Stimulated activated naive CD8-positive, alpha-beta T cell treated with anti-CD3 and anti-CD28 coated beads, Interleukin-15, amount 100 ng/mL, for 72 hours (primary cell): Measurements from ENCODE around the gene GALNT13.

ENCODE experiments used
- ATAC-seq: fragments of 150-1000 bp; cut with Tn5 transposase; 2 replicates; pipeline ENCODE4 v1.10.0; 2021; ENCODE audit warnings: mild to moderate bottlenecking, moderate library complexity
- DNase-seq, 2 donors: peaks; one replicate each; pipeline ENCODE4 v3.0.0; 2021 to 2022
- H3K27ac Mint-ChIP-seq, 2 donors: one replicate each; pipeline ENCODE4 v1.8.0; 2022; ENCODE audit warnings: mild to moderate bottlenecking in 2 of 2, mixed read lengths in 2 of 2, moderate library complexity in 2 of 2
- H3K27me3 Mint-ChIP-seq: one replicate; pipeline ENCODE4 v1.8.0; 2022; ENCODE audit warnings: mixed read lengths
- H3K4me1 Mint-ChIP-seq: one replicate; pipeline ENCODE4 v1.8.0; 2022; ENCODE audit warnings: mild to moderate bottlenecking, mixed read lengths
- H3K4me3 Mint-ChIP-seq, 2 donors: one replicate each; pipeline ENCODE4 v1.8.0; 2022; ENCODE audit warnings: mild to moderate bottlenecking in 2 of 2, mixed read lengths in 2 of 2, moderate library complexity in 1 of 2
- H3K9me3 Mint-ChIP-seq, 2 donors: one replicate each; pipeline ENCODE4 v1.8.0; 2022; ENCODE audit warnings: mixed read lengths in 2 of 2

Gene GALNT13

DNA sequence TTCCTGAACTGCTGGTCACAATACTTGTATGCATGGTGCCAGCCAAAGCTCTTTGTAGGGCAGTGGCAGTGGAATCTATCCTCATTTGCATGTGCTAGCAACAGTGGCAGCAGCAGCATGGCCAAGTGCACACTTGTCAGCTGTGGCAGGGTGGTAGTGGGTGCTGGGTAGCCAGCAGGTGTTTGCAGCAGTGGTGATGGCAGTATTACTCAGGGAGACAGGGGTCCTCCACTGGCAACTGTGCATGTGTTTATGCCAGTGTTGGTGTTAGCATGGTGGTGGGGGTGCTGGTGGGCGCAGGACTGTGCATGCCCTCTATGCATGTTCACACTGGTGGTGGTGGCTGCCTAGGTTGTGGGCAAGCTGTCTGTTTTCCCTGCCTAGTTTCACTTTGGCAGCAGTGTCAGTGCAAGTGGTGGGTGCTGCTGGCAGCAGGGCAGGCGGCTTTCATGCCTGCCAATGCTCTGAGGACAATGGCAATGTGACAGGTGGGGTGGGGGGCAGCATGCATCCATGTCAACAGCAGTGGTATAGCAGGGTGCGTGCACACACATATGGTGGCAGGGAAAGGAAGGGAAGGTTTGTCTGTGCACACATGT, 41.2 kb downstream of the GALNT13 start:
- Mint-ChIP-seq H3K27ac (no peak overlapping the region), H3K27me3 (no peaks in the 10 kb centered on the region), H3K9me3 (peaks cover 10 to 50% of the 10 kb centered on the region in 2 donors), H3K4me1 (no peaks in the 10 kb centered on the region), H3K4me3 (no peak overlapping the region)
- DNase-seq (no peak), ATAC-seq (no peak)

DNA sequence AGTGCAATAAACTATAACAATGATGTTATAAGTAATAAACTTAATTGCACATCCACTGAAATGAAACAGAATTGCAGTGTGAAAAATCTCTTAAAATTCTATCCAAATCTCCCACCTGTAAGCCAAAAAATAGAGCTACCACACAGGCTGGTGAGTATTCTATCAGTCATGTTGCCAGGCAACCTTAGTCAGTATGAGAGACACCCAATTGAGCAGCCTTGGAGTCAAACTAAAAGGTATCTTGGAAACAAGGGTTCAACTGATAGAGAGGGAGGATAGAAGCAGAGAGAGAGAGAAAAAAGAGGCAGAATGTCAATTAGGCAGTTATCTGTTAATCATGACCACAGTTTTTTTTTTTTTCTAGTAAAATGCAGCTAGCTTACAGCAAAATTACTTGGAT, 45.8 kb downstream of the GALNT13 start:
- Mint-ChIP-seq H3K4me3 (no peak overlapping the region), H3K4me1 (no peaks in the 10 kb centered on the region), H3K27ac (no peak overlapping the region), H3K9me3 (peaks cover 0 to 14% of the 10 kb centered on the region in 2 donors), H3K27me3 (no peaks in the 10 kb centered on the region)
- ATAC-seq: no peak
- DNase-seq: no peak

DNA sequence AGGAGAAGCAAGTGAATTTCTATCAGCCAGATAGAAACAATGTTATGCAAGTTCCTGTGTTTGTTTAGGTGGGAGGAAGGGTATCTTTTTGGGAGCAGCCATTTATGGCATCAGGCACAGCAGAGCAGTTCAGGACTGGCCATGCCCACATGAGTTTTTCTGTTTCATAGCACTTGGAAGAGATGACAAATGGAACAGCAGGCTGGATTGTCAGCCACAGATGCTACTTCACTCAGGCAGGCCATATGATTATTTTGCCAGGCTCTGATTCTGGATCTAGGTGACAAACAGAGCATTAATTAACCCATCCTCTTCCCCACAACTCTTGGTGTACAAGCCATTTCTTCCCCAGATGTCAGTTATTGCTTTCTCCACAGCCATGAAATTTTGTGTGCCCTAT, 63.8 kb downstream of the GALNT13 start:
- Mint-ChIP-seq H3K9me3 (peaks cover 7 to 13% of the 10 kb centered on the region in 2 donors), H3K4me3 (no peak overlapping the region), H3K27me3 (no peaks in the 10 kb centered on the region), H3K4me1 (no peaks in the 10 kb centered on the region), H3K27ac (peak overlapping the region in 1 of 2 donors; percentile 46)
- DNase-seq (no peak), ATAC-seq (no peak)

DNA sequence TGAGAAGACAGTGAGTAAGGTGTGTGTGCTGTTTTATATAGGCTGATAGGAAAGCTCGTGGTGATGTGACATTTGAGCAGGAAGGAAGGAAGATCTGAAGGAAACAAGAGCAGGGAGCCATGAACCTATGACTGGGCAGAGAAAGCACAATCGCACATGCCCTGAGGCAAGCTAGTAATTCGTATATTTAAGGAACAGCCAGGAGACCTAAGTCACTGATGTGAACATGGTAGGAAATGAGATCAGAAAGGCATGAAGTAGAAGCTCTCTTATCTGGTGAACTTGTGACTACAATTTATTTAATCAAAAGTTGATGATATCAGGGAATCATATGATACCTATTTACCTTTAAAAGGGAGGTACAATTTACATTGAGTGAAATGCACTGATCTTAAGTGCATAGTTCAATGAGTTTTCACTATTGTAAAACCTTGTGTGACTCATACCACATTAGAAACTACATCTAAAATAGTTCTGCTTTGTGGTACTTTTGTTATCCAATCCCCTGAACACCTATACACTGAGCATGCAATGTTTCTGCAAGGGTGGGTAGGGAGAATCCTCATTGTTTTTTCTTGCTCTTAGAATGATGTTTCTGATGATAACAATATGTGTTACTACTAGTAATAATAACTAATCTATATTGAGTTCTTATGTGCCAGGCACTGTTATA, 67.5 kb downstream of the GALNT13 start:
- DNase-seq (no peak), ATAC-seq (no peak)
- H3K27ac Mint-ChIP-seq: no peak overlapping the region
- no peak overlapping the region for H3K4me3 Mint-ChIP-seq
- H3K9me3 Mint-ChIP-seq: no peaks in the 10 kb centered on the region
- H3K4me1 Mint-ChIP-seq: no peaks in the 10 kb centered on the region
- no peaks in the 10 kb centered on the region for H3K27me3 Mint-ChIP-seq

DNA sequence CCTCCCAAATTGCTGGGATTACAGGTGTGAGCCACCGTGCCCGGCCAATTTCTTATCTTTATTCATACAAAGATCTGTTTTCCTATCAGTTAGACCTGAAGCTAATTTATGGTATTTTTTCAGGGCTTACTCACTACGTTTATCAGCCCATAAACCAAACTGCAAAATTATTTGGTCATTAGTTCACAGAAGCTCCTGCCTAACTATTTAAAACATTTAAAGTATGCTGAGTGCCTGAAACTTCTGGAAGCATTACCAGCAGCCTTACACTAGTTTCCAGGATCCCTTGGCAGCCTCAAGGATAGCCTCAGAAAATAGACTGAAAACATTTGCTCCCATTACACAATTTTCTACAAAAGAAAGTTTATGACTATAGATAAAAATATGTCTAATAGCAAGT, 68.8 kb downstream of the GALNT13 start:
- Mint-ChIP-seq H3K9me3 (no peaks in the 10 kb centered on the region), H3K4me3 (no peak overlapping the region), H3K27me3 (no peaks in the 10 kb centered on the region), H3K27ac (no peak overlapping the region), H3K4me1 (no peaks in the 10 kb centered on the region)
- no peak for DNase-seq
- no peak for ATAC-seq

- H3K4me1 Mint-ChIP-seq: no peaks in the 10 kb centered on the region
- DNase-seq (no peak), ATAC-seq (no peak)
- H3K27ac Mint-ChIP-seq: no peak overlapping the region
- H3K4me3 Mint-ChIP-seq: no peak overlapping the region
- H3K9me3 Mint-ChIP-seq: peaks cover 0 to 7% of the 10 kb centered on the region in 2 donors
- H3K27me3 Mint-ChIP-seq: no peaks in the 10 kb centered on the region
Measured at GRCh38 chr2:153944800-153945199, 73.1 kb downstream of the GALNT13 start.

- H3K4me1 Mint-ChIP-seq: no peaks in the 10 kb centered on the region
- H3K27me3 Mint-ChIP-seq: no peaks in the 10 kb centered on the region
- peaks cover 0 to 7% of the 10 kb centered on the region in 2 donors for H3K9me3 Mint-ChIP-seq
- no peak overlapping the region for H3K4me3 Mint-ChIP-seq
- DNase-seq (no peak), ATAC-seq (no peak)
- no peak overlapping the region for H3K27ac Mint-ChIP-seq
Measured at GRCh38 chr2:153946036-153946435, 74.3 kb downstream of the GALNT13 start.

DNA sequence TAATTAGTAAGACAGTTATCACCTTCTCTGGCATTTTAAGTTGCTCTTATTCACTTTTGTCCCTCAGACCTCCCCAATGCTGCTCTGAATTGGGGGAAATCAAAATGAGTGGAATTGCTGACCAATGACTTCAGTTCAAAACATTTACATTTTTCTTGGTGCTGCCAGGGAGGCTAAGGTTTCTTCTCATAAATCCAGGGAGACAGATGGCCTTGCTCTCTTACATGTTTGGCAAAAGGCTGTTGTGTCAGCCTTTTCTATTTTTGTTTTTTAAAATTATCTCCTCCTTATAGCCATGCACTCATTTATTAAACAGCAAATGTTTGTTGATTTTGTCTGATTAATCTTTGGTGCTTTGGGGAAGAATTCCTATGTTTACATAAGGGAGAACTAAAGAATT, 82.0 kb downstream of the GALNT13 start:
- ATAC-seq (no peak), DNase-seq (no peak)
- Mint-ChIP-seq H3K27me3 (no peaks in the 10 kb centered on the region), H3K4me3 (no peak overlapping the region), H3K9me3 (peaks cover under 1 to 7% of the 10 kb centered on the region in 2 donors), H3K4me1 (no peaks in the 10 kb centered on the region), H3K27ac (no peak overlapping the region)

DNA sequence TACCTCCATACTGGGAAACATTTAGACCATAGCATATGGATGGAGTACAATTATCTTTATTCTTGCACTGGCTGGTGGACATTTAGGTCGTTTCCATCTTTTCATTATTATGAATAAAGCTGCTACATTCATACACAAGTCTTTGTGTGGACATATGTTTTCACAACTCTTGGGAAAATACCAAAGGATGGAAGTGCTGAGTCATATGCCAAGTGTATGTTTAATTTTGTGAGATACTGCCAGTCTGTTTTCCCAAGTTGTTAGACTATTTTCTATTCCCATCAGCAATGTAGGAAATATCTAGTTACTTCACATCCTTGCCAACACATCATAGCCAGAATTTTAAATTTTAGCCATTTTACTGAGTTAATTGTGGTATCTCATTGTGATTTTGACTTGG, 91.5 kb downstream of the GALNT13 start:
- ATAC-seq (no peak), DNase-seq (no peak)
- Mint-ChIP-seq H3K4me3 (no peak overlapping the region), H3K4me1 (no peaks in the 10 kb centered on the region), H3K9me3 (peaks cover 0 to 5% of the 10 kb centered on the region in 2 donors), H3K27ac (no peak overlapping the region), H3K27me3 (no peaks in the 10 kb centered on the region)

DNA sequence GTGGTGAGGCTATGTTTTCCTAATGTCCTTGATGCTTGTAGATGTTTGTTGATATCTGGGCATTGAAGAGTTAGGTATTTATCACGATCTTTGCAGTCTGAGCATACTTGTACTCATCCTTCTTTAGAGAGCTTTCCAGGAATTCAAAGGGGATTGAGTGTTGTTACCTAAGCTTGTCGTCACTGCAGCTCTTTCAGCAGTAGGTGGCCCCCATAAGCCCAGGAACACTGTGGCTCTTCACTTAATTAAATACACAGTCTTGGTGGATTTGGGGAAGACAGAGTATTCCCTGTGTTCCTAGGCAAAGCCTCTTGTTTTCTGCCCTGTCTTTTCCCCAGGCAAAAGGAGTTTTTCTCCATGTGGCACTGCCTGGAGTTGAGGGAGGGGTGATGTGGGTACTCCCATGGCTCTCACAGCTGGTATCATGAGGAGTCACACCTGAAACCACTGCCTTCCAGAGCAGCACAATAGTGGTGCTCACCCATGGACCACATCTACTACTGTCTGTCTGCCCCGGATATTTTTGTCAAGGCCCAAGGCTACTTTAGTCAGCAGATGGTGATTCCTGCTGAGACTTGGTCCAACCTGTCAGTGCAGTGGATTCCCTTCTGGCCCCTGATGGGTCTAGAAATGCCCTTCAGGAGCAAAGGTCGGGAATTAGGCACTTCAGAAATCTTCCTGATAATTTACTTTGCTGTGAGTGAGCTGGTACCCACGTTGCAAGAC, 95.7 kb downstream of the GALNT13 start:
- H3K4me3 Mint-ChIP-seq: no peak overlapping the region
- H3K9me3 Mint-ChIP-seq: no peaks in the 10 kb centered on the region
- no peak overlapping the region for H3K27ac Mint-ChIP-seq
- ATAC-seq (no peak), DNase-seq (no peak)
- H3K4me1 Mint-ChIP-seq: no peaks in the 10 kb centered on the region
- H3K27me3 Mint-ChIP-seq: no peaks in the 10 kb centered on the region

DNA sequence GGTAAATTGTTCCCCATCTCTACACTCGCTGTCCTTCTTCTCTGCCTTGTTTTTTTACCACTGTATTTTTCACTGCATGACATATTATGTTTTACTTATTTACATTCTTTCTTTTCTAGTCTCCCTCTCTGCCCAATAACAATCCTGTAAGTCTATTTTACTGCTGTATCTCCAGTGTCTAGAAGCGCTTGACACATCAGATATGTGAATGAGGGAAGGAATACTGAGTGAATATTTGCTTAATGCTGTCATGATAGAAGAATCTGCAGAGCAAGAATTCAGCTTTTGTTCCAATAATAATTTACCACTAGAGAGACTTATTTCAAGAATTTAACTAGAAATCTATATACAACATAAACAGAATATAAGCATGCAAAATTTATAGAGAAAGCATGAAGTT, 99.5 kb downstream of the GALNT13 start:
- no peak overlapping the region for H3K27ac Mint-ChIP-seq
- ATAC-seq (no peak), DNase-seq (no peak)
- no peak overlapping the region for H3K4me3 Mint-ChIP-seq
- H3K27me3 Mint-ChIP-seq: no peaks in the 10 kb centered on the region
- no peaks in the 10 kb centered on the region for H3K4me1 Mint-ChIP-seq
- H3K9me3 Mint-ChIP-seq: no peaks in the 10 kb centered on the region

GRCh38 chr2:153971855-153972254, 100.1 kb downstream of the GALNT13 start:
- DNase-seq (no peak), ATAC-seq (no peak)
- Mint-ChIP-seq H3K4me1 (no peaks in the 10 kb centered on the region), H3K27ac (no peak overlapping the region), H3K4me3 (no peak overlapping the region), H3K9me3 (no peaks in the 10 kb centered on the region), H3K27me3 (no peaks in the 10 kb centered on the region)

DNA sequence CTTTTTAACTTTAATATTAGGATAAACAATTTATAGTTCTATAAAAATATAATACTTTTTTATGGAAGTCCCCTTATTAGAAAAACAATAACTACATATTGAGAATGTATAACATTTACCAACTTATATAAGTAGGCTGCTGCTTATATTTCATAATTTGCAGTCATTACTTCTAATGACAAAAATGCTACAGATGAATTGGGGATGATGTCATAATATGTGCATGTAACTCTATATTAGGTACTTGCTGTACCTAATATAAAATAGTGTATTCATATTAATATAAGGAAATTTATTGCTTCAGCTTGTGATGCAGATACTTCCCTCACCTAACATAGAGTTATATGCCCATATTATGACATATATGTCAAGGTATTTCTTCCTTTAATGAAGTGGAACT, 100.7 kb downstream of the GALNT13 start:
- Mint-ChIP-seq H3K27me3 (no peaks in the 10 kb centered on the region), H3K27ac (no peak overlapping the region), H3K4me1 (no peaks in the 10 kb centered on the region), H3K9me3 (no peaks in the 10 kb centered on the region), H3K4me3 (no peak overlapping the region)
- no peak for ATAC-seq
- no peak for DNase-seq

GRCh38 chr2:153986488-153987229, 114.9 kb downstream of the GALNT13 start:
- ATAC-seq (no peak), DNase-seq (no peak)
- Mint-ChIP-seq H3K4me1 (no peaks in the 10 kb centered on the region), H3K9me3 (peaks cover 10 to 17% of the 10 kb centered on the region in 2 donors), H3K4me3 (no peak overlapping the region), H3K27me3 (no peaks in the 10 kb centered on the region), H3K27ac (no peak overlapping the region)

DNA sequence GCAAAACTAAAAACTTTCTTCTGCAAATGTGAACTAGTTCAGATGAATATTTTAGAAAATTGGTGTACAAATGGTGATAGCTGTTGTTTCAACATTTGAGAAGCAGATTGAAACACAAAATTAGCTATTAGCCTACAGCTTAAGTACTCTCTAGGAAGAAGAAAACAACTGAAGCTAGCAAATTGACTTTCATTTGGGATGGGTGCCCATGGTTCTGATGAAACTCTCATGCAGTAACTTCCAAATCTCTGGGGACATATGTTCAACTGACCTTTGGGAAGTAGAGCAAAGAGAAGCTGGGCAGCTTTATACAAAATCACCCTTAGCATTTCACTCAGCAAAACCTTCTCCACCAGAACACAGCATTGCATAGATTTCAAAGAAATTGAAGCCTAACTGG, 119.0 kb downstream of the GALNT13 start:
- H3K9me3 Mint-ChIP-seq: peaks cover 10 to 17% of the 10 kb centered on the region in 2 donors
- H3K4me3 Mint-ChIP-seq: no peak overlapping the region
- no peaks in the 10 kb centered on the region for H3K4me1 Mint-ChIP-seq
- H3K27ac Mint-ChIP-seq: no peak overlapping the region
- ATAC-seq (no peak), DNase-seq (no peak)
- H3K27me3 Mint-ChIP-seq: no peaks in the 10 kb centered on the region

DNA sequence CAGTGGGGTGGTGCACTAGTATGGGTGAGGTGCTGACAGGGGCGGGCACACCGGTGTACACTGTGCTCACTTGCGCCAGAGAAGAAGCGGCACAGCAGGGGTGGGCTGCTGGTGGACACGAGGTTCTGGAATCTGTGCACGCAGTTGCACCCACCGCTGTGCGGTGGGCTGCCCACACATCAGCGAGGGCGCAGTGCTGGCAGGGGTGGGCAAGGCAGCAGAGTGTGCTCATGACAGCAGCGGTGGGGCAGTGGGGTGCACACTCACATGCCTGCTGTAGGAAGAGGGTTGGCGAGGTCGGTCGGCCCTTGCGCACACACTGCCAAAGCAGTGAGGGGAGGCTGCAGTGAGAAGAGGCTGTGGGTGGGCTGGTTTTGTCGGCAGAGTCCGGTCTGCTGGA, 141.8 kb downstream of the GALNT13 start:
- H3K4me3 Mint-ChIP-seq: no peak overlapping the region
- H3K27me3 Mint-ChIP-seq: no peaks in the 10 kb centered on the region
- no peak for ATAC-seq
- no peak for DNase-seq
- H3K27ac Mint-ChIP-seq: no peak overlapping the region
- peaks cover 31 to 41% of the 10 kb centered on the region in 2 donors for H3K9me3 Mint-ChIP-seq
- H3K4me1 Mint-ChIP-seq: no peaks in the 10 kb centered on the region
